SIG-M5 treated with dmso at 0.1 percent for 504 hours (cell line): ENCODE measurements around the gene ISG15.
"Not testable (repeated sequence)": the region's sequence is repeated elsewhere in the genome, so short reads cannot be mapped to it uniquely, and the experiment has no call there.

Experiments used
- DNase-seq: peaks from one replicate; lab custom pipeline; 2025; ENCODE audit not compliant: unreplicated experiment; lab: John Stamatoyannopoulos, UW

The ISG15 gene

DNA sequence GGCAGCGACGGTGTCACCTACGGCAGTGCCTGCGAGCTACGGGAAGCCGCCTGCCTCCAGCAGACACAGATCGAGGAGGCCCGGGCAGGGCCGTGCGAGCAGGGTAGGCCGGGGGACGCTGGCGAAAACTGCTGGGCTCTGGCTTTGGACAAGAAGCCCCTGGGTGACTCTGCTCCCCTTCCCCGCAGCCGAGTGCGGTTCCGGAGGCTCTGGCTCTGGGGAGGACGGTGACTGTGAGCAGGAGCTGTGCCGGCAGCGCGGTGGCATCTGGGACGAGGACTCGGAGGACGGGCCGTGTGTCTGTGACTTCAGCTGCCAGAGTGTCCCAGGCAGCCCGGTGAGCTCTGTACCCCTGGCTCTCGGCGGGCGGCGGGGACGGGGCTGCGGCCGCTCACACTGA, 30.6 kb downstream of the ISG15 start:
- no peak for DNase-seq

GRCh38 chr1:1044455-1045078, 31.3 kb downstream of the ISG15 start:
- DNase-seq: no peak

DNA sequence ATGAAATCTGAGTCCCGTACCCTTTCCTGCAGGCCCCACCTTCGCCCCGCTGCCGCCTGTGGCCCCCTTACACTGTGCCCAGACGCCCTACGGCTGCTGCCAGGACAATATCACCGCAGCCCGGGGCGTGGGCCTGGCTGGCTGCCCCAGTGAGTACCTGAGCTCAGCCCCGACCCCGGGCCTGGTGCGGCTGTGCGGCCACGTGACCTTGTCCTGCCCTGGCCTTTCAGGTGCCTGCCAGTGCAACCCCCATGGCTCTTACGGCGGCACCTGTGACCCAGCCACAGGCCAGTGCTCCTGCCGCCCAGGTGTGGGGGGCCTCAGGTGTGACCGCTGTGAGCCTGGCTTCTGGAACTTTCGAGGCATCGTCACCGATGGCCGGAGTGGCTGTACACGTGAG, 31.8 kb downstream of the ISG15 start:
- no peak for DNase-seq

DNA sequence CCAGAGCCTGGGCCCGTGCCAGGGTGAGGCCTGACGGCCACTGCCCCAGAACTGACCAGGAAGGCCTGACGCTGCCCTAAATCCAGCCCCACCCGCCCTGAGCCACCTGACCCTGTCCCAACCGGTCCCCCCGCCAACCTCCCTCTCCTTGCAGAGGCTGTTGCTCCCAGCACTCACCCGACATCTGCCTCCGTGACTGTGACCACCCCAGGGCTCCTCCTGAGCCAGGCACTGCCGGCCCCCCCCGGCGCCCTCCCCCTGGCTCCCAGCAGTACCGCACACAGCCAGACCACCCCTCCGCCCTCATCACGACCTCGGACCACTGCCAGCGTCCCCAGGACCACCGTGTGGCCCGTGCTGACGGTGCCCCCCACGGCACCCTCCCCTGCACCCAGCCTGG, 32.9 kb downstream of the ISG15 start:
- DNase-seq: no peak

DNA sequence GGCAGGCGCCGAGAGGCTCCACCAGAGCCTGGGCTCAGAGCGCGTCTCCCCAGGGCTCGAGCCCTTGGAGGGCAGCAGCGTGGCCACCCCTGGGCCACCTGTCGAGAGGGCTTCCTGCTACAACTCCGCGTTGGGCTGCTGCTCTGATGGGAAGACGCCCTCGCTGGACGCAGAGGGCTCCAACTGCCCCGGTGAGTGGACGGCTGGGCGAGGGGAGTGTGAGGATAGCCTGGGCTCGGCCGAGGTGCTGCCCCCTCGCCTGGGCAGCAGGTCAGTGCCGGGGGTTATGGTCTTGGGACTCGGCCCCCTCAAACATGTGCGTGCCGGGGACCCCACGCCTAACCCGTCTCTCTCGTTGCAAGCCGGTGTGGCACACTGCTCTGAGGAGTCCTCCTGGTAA, 33.5 kb downstream of the ISG15 start:
- DNase-seq: no peak

DNA sequence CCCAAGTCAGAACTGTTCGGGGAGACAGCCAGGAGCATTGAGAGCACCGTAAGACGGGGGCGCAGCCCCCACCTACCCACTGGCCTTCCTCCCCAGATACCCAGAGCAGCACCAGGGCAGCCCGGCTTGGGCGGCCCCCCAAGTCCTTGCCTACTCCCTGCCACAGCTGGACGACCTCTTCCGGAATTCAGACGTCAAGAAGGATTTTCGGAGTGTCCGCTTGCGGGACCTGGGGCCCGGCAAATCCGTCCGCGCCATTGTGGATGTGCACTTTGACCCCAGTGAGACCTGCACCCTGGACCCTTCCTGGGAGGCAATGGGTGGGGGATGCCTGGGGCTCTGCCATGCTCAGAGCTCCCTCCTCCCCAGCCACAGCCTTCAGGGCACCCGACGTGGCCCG, 34.1 kb downstream of the ISG15 start:
- no peak for DNase-seq

DNA sequence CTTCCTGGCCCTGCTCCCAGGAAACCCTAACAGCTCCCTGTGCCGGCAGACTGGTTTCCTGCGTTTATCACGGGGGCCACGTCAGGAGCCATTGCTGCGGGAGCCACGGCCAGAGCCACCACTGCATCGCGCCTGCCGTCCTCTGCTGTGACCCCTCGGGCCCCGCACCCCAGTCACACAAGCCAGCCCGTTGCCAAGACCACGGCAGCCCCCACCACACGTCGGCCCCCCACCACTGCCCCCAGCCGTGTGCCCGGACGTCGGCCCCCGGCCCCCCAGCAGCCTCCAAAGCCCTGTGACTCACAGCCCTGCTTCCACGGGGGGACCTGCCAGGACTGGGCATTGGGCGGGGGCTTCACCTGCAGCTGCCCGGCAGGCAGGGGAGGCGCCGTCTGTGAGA, 34.7 kb downstream of the ISG15 start:
- no peak for DNase-seq

DNA sequence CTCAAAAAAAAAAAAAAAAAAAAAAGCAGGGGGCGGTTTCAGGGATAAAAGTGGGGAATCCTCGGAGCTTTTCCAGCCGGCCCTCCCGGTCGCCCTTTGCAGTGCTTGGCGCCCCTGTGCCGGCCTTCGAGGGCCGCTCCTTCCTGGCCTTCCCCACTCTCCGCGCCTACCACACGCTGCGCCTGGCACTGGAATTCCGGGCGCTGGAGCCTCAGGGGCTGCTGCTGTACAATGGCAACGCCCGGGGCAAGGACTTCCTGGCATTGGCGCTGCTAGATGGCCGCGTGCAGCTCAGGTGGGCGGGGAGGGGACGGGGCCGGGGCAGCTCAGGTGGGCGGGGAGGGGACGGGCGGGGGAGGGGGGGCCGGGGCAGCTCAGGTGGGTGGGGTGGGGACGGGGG, 35.5 kb downstream of the ISG15 start:
- no peak for DNase-seq

DNA sequence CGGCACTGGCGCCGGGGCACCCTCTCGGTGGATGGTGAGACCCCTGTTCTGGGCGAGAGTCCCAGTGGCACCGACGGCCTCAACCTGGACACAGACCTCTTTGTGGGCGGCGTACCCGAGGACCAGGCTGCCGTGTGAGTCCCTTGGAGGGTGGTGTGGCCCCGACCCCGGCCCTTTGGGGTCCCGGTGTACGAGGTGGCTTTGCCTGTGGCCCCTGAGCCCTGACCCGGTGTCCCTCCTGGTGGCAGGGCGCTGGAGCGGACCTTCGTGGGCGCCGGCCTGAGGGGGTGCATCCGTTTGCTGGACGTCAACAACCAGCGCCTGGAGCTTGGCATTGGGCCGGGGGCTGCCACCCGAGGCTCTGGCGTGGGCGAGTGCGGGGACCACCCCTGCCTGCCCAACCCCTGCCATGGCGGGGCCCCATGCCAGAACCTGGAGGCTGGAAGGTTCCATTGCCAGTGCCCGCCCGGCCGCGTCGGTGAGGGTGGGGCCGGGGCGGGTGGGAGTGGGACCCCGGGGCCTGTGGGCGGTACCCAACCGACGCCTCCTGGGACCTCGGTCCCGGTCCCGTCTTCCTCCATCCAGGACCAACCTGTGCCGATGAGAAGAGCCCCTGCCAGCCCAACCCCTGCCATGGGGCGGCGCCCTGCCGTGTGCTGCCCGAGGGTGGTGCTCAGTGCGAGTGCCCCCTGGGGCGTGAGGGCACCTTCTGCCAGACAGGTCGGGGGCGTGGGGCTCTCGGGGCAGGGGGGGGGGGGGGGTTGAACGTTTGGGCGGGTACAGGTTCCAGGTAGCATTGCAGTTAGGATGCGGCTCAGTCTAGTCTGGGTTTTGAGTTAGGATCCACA, 36.2 kb downstream of the ISG15 start:
- DNase-seq: no peak

GRCh38 chr1:1050577-1051052, 37.3 kb downstream of the ISG15 start:
- no peak for DNase-seq

GRCh38 chr1:1051127-1051810, 38.0 kb downstream of the ISG15 start:
- no peak for DNase-seq

GRCh38 chr1:1052003-1052840, 38.9 kb downstream of the ISG15 start:
- no peak for DNase-seq

DNA sequence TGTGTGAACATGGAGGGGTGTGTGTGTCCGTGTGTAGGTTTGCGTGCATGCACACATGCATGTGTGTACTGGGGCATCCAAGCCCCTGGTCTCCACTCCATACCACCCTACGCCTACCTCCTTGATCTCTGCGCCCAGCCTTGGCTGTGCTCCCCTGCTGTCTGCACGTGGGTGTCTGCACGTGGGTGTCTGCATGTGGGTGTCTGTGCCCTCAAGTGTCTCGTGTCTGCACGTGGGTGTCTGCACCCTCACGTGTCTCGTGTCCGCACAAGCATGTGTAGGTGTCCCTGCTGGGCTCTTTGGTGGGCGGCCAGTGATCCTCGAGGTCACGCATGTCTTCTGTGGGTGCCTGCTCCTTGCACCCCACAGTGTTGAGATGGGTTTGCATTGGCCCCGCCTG, 39.7 kb downstream of the ISG15 start:
- no peak for DNase-seq

- no peak for DNase-seq
Observed at GRCh38 chr1:1053682-1054081, 40.4 kb downstream of the ISG15 start.

- DNase-seq: no peak
Observed at GRCh38 chr1:1054099-1054700, 40.9 kb downstream of the ISG15 start.

GRCh38 chr1:1054971-1055370, 41.7 kb downstream of the ISG15 start:
- no peak for DNase-seq

GRCh38 chr1:1055841-1056736, 42.8 kb downstream of the ISG15 start:
- DNase-seq: no peak

DNA sequence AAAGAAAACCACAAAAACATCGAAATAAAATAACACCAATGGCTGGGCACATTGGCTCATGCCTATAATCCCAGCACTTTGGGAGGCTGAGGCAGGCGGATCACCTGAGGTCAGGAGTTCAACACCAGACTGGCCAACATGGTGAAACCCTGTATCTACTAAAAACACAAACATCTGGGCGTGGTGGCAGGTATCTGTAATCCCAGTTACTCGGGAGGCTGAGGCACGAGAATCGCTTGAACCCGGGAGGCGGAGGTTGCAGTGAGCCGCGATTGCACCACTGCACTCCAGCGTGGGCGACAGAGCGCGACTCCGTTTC, 44.4 kb downstream of the ISG15 start:
- not testable (repeated sequence) for DNase-seq

- DNase-seq: no peak
Observed at GRCh38 chr1:1058088-1058905, 45.0 kb downstream of the ISG15 start.
